NCI-H1105 (cell line): ENCODE measurements around the gene BAK1.

Source experiments
- DNase-seq: peaks from one replicate; lab custom pipeline; 2025; lab: John Stamatoyannopoulos, UW

Gene BAK1

GRCh38 chr6:33579828-33580714 is at the start of gene BAK1:
Gene BAK1, minus strand, starts transcription at chr6:33580276. Its CDS starts 2,672 bp downstream, at chr6:33577604.
- DNase-seq: peak; percentile 92

DNA sequence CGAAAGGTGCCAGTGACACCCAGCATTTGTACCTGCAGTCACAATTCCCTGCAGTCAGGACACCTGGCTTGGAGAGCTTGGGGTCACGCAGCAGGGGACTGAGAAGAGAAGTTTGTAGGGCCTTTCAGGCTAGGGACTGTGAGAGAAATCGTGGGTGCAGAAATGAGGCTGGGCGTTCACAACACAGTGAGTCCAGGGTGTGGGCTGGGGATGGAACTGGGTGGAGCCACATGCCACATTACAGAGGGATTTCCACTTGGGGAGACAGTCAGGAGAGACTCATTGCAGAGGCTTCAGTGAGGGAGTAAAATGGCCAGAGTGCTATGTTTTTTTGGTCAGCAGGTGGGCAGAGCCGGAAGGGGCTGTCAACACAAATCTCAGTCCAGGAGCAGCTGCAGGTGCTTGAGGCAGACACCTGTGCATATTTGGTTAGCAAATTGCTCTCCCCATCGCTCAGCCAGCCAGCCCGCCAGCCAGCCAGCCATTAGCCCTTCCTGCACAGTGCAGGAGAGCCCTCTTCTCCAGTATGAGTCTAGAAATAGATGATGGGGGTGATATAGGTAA is 48.4 kb upstream of the BAK1 start:
- peak; percentile 84 for DNase-seq

DNA sequence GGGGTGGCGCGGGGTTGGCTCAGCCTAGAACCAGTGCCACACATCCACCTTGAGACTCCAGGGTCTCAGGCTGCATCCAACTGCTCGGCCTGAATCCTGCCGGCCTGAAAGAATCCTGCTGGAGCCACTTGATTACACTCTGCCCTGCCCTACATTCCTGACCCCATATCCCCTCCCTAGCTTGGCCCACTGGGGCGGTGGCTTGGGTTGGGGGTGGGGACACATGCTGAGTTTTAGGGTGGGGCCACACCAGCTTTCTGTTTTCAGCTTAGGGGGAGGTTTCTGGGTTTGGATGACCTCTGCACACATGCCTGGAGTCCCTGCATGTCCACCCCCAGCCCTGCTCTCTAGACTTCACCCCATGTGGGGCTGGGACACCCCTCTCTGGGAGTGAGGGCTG is 47.8 kb upstream of the BAK1 start:
- DNase-seq: no peak

GRCh38 chr6:33624856-33625255 is 44.8 kb upstream of the BAK1 start:
- DNase-seq: no peak

- peak; percentile 13 for DNase-seq
Observed at GRCh38 chr6:33623895-33624381, 43.9 kb upstream of the BAK1 start.

GRCh38 chr6:33622456-33623431 is 42.7 kb upstream of the BAK1 start:
- no peak for DNase-seq

GRCh38 chr6:33621711-33622388 is 41.8 kb upstream of the BAK1 start:
- peak; percentile 75 for DNase-seq

DNA sequence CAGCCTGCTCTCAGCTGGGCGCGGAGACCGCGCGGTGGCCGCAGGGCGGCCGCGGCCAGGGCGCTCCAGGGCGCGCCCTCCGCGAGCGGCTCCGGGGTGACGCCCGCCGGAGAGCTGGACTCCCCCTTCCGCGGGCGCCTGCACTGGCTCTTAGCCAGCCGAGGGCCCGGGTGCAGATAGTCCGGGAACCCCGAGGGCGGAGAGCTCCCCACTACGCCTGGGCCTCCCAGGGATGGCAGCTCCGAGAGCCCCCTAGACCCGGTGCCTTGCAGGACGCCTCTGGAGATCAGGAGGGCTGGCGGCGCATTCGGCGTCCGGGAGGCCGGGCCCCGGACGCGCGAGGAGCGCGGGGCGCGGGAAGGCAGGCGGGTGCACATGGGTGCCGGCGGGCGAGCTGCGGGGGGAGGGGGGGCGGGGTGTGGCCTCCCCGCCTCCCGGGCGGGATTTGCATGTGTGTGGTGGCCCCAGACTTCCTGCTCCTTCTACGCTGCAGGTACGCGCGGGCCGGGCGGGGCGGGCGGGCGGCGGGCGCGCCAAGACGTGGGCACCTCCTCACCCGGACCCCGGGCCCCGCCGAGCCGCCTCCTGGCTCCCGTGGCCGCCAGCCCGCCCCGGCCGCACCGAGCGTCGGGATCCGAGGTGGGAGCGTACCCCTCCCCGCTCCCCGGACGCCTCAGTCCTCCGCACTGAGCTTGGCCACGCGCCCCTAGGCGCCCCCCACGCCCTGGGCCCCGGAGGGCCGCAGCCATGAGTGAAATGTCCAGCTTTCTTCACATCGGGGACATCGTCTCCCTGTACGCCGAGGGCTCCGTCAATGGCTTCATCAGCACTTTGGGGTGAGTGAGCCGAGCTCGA is 41.0 kb upstream of the BAK1 start, which contains the start of gene ITPR3:
ITPR3 (plus strand) TSS at position 467 of the 855 bp plus-strand sequence; CDS start at position 748, 281 bp downstream.
- peak; percentile 72 for DNase-seq

GRCh38 chr6:33620158-33620855 is 40.2 kb upstream of the BAK1 start:
- peak; percentile 41 for DNase-seq

GRCh38 chr6:33619166-33619840 is 39.2 kb upstream of the BAK1 start:
- DNase-seq: no peak

- no peak for DNase-seq
Observed at GRCh38 chr6:33616913-33617312, 36.8 kb upstream of the BAK1 start.

GRCh38 chr6:33616113-33616512 is 36.0 kb upstream of the BAK1 start:
- DNase-seq: no peak

DNA sequence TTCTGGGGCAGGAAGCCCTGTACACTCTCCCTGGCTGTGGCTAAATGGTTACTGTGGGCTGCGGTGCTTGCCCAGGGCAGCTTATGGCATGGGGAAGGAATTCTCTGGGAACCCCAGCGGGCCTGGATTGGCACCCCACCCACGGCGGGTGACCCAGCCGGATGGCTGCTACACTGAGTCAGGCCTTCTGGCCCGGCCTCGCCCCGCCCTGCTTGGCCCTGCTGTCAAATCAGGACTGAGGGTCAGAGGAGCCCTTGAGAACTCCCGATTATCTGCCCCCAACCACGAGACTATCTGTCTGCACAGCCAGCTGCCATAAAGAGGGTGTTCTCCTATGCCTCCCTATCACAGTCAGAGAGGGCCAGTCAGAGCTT is 33.7 kb upstream of the BAK1 start:
- DNase-seq: no peak

DNA sequence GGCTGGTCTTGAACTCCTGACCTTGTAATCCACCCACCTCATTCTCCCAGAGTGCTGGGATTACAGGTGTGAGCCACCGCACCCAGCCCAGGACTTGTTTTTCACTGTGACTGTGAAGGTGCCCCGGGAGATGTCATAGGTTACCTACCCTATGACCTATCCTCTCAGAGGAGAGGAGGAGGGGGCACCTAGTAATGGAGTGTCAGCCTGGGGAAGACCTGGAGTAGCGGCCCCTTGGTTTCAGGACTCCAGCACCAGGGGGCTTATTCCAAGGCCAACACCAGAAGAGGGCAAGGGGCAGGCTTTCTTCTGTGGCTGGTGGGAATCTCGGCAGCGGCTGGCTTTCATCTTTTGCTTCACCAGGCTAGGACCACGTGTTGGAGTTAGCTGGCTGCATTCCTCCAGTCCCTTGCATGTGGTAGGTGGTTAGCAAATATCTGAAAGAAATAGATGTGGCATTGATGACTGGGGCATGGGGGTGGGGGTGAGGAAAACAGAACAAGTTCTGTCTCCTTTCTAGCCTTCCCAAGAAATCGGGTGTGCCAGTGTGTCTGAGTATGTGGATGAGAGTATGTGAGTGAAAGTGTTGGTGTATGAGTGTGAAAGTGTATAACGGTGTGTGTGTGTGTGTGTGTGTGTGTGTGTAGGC is 33.2 kb upstream of the BAK1 start:
- DNase-seq: no peak

DNA sequence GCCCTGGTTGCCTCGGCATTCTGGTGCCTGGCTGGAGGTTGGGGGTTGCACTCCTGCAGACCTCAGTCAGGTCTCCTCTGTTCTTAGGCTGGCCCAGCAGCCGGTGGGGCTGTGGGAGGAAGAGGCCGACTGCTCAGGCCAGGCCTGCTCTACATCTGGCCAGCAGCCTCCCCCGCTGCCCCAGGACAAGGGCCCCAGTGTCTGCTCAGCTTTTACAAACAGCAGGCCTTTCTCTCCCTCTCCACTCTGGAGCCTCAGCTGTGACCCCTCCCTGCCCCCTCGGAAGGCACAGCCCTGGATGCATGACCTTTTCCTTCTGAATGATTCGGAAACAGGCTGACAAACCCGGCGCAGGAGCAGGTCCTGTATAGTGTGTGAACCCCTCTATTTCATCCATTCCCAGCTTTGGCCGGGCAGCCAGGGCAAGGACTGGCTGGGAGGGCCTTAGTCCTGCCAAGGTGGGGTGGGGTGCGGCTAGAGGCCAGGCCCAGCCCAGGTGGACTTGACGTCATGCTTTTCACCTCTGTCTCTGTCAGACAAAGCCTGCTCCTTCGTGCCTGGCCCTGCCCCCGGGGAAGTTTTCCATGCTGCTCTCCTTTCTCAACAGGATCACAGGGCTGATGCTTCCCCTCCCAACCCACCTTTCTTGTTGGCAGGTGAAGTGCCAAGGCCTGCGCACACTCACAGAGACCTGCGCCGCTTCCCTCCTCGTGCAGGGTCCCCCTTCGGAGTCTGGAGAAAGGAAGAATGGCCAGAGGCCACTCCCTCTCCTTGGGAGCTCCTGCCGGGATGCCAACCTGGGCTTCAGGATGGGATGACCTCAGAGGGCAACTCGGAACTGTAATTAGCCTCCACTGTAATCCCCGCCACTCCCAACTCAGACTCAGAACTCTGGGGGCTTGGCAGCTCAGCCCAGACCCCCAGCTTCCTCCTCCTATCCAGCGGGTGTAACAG is 31.0 kb upstream of the BAK1 start:
- DNase-seq: no peak

- no peak for DNase-seq
Observed at GRCh38 chr6:33610067-33610466, 30.0 kb upstream of the BAK1 start.

GRCh38 chr6:33609528-33609927 is 29.5 kb upstream of the BAK1 start:
- DNase-seq: no peak

DNA sequence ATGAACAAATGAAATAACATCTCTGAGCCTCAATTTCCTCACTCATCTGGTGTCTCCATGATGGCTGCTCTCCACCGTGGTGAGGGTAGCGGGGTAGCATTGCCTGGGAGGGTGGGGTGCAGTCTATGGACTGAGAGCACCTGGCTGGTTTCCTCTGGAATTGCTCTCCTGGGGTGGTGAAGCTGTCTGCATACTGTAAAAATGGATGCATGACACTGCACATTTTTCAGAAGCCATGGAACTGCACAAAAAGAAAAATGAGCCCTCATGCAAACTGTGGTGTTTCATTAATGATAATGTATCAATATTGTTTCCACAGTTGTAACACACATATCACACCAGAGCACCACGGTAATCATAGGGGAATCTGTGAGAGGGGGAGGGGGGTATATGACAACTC is 28.9 kb upstream of the BAK1 start:
- DNase-seq: no peak
